ENCODE results near the gene ACTL7A. TPM values are rescaled to one million over a fixed set of nuclear protein-coding genes. Genes with fewer than 3 reads are reported as not detected.

The ACTL7A gene
- total and polyA plus RNA-seq, 10 donors = not detected

DNA sequence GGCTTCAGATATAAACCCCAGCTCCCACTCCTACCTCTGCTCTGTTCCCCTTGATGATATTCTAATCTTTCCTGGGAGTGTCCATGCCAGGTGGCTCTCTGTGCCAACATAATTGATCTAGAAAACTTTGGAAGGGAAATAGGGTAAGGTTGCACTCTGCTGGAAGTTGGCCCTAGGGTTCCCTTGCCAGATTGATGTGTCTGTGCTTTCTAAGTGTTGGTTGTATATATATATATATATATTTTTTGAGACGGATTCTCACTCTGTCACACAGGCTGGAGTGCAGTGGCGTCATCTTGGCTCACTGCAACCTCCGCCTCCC, 29.9 kb upstream of the ACTL7A start:
- Histone ChIP-seq H3K9me3 (no peaks in the 10 kb centered on the region), H3K4me1 (peaks cover 0 to 19% (median 2%) of the 10 kb centered on the region in 6 donors), H3K36me3 (no peaks in the 10 kb centered on the region), H3K4me3 (no peak overlapping the region), H3K27ac (no peak overlapping the region), H3K27me3 (replicated peaks in 1 of 7) (no peaks in the 10 kb centered on the region)
- no peak for DNase-seq
- TF ChIP-seq, protein P1, sequence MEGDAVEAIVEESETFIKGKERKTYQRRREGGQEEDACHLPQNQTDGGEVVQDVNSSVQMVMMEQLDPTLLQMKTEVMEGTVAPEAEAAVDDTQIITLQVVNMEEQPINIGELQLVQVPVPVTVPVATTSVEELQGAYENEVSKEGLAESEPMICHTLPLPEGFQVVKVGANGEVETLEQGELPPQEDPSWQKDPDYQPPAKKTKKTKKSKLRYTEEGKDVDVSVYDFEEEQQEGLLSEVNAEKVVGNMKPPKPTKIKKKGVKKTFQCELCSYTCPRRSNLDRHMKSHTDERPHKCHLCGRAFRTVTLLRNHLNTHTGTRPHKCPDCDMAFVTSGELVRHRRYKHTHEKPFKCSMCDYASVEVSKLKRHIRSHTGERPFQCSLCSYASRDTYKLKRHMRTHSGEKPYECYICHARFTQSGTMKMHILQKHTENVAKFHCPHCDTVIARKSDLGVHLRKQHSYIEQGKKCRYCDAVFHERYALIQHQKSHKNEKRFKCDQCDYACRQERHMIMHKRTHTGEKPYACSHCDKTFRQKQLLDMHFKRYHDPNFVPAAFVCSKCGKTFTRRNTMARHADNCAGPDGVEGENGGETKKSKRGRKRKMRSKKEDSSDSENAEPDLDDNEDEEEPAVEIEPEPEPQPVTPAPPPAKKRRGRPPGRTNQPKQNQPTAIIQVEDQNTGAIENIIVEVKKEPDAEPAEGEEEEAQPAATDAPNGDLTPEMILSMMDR (IDR thresholded peaks at IDR 0.05 in 8 of 11, conservative IDR thresholded peaks at IDR 0.05 in 3 of 11) = no peak
- TF ChIP-seq POLR2AphosphoS5 (IDR thresholded peaks at IDR 0.05) (no peak), POLR2A (IDR thresholded peaks at IDR 0.05) (no peak)
- intact Hi-C loops (cut with DNase I; ENCODE audit: low total_unique reads) = no loop called here
- 88 to 100% (median 92%) methylated on average over 3 of the region's 3 CpGs for WGBS, 5 donors

DNA sequence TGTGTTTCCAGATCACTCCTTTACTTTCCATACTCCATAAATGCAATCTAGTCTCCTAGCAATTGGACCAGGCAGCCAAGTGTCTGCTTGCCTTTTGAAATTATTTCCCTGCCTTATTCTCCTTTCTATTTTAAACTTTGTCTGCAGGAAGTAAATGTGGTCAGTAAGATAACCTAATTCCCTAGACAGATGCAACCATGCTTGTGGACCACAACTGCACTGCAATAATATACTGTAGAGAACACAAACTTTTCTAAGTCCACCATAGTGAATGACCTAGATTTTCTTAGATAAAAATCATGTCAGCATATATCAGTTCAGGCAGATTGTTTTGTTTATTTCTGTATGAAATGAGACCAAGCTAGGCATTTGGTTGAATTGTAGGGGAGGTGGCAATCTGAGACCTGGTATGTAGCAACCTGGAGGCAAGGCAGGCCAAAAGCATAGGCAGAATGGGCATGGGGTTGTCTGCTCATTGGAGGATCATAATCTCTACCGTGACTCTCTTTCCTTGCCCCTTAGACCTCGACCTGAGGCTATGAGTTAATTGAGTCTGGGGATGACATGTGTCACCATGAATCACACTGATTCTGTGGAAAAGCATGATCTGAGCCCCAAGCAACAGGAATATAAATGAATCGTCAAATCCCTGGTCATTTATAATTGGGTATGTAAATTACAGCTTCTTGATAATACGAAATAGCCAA, 27.0 kb upstream of the ACTL7A start:
- no peaks in the 10 kb centered on the region for H3K36me3 ChIP-seq
- 42 to 72% (median 64%) methylated on average over 4 of the region's 4 CpGs for WGBS, 5 donors
- TF ChIP-seq, protein P1 (IDR thresholded peaks at IDR 0.05 in 8 of 11, conservative IDR thresholded peaks at IDR 0.05 in 3 of 11) = no peak
- TF ChIP-seq POLR2A (IDR thresholded peaks at IDR 0.05) (no peak), POLR2AphosphoS5 (IDR thresholded peaks at IDR 0.05) (no peak)
- no peak overlapping the region for H3K4me3 ChIP-seq
- H3K27ac ChIP-seq = no peak overlapping the region
- H3K9me3 ChIP-seq = no peaks in the 10 kb centered on the region
- DNase-seq = no peak
- intact Hi-C loops (cut with DNase I; ENCODE audit: low total_unique reads) = no loop called here
- no peaks in the 10 kb centered on the region for H3K27me3 ChIP-seq (replicated peaks in 1 of 7)
- peaks cover 0 to 19% (median 2%) of the 10 kb centered on the region in 6 donors for H3K4me1 ChIP-seq

DNA sequence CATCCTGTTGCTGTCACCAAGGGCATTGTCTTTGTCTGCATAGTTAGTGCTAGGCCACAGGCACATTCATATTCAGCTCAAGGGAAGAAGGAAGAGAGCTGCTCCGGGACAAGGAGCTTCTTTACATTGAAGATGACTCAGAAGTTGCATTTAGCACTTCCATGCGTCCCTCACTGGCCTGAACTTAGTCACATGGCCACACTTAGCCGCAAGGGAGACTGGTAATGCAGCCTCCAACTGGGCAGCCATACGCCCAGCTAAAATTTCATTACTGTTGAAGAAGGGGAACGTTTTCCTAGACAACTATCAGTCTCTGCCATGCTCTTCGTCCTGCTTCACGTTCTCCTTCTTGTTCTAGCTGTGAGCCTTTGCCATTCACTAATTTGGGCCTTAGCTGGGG, 26.2 kb upstream of the ACTL7A start:
- H3K36me3 ChIP-seq = no peaks in the 10 kb centered on the region
- no peak overlapping the region for H3K4me3 ChIP-seq
- peaks cover 0 to 19% (median 2%) of the 10 kb centered on the region in 6 donors for H3K4me1 ChIP-seq
- TF ChIP-seq, protein P1 (IDR thresholded peaks at IDR 0.05 in 8 of 11, conservative IDR thresholded peaks at IDR 0.05 in 3 of 11) = no peak
- TF ChIP-seq POLR2A (IDR thresholded peaks at IDR 0.05) (no peak), POLR2AphosphoS5 (IDR thresholded peaks at IDR 0.05) (no peak)
- no peak for DNase-seq
- no peaks in the 10 kb centered on the region for H3K9me3 ChIP-seq
- intact Hi-C loops (cut with DNase I; ENCODE audit: low total_unique reads) = no loop called here
- no peaks in the 10 kb centered on the region for H3K27me3 ChIP-seq (replicated peaks in 1 of 7)
- no peak overlapping the region for H3K27ac ChIP-seq
- WGBS, 5 donors = 78 to 89% (median 88%) methylated on average over 7 of the region's 7 CpGs

DNA sequence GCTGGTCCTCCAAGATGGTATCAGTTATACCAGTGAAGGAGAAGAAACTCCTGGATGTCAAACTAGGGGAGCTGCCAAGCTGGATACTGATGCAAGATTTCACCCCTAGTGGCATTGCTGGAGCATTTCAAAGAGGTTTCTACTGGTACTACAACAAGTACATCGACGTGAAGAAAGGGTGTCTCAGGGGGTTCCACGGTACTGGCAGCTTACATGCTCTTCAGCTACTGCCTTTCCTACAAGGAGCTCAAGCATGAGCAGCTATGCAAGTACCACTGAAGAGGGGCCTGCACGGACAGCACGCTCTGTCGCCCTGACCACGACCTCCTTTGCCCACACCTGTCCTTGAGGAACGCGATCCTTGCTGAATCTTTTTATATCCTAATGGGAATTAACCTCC, 25.7 kb upstream of the ACTL7A start:
- Histone ChIP-seq H3K9me3 (no peaks in the 10 kb centered on the region), H3K4me1 (peaks cover 0 to 19% (median 2%) of the 10 kb centered on the region in 6 donors), H3K27me3 (replicated peaks in 1 of 7) (no peaks in the 10 kb centered on the region), H3K4me3 (no peak overlapping the region), H3K27ac (no peak overlapping the region), H3K36me3 (no peaks in the 10 kb centered on the region)
- DNase-seq = no peak
- TF ChIP-seq POLR2A (IDR thresholded peaks at IDR 0.05) = no peak
- TF ChIP-seq, protein P1 (IDR thresholded peaks at IDR 0.05 in 8 of 11, conservative IDR thresholded peaks at IDR 0.05 in 3 of 11) = no peak
- TF ChIP-seq POLR2AphosphoS5 (IDR thresholded peaks at IDR 0.05) = no peak
- intact Hi-C loops (cut with DNase I; ENCODE audit: low total_unique reads) = no loop called here
- WGBS, 5 donors = 72 to 88% (median 83%) methylated on average over 9 of the region's 9 CpGs
